Kidney tubule cell (primary cell): Measurements from ENCODE around the gene KCTD1.

Experiments
- DNase-seq: peaks from one replicate; pipeline ENCODE4 v3.0.0-alpha.2; 2018; ENCODE audit warnings: low spot score

Gene KCTD1

GRCh38 chr18:26425148-26425531, 123.2 kb downstream of the KCTD1 start:
- peak; percentile 92 for DNase-seq

- no peak for DNase-seq
Observed at GRCh38 chr18:26424428-26425147, 123.8 kb downstream of the KCTD1 start.

GRCh38 chr18:26422472-26423162, 125.7 kb downstream of the KCTD1 start:
- no peak for DNase-seq

GRCh38 chr18:26421931-26422330, 126.4 kb downstream of the KCTD1 start:
- no peak for DNase-seq

- DNase-seq = no peak
Observed at GRCh38 chr18:26421503-26421902, 126.8 kb downstream of the KCTD1 start.

- DNase-seq = no peak
Observed at GRCh38 chr18:26419746-26420145, 128.6 kb downstream of the KCTD1 start.

- no peak for DNase-seq
Observed at GRCh38 chr18:26418225-26418624, 130.1 kb downstream of the KCTD1 start.

- no peak for DNase-seq
Observed at GRCh38 chr18:26417190-26417589, 131.2 kb downstream of the KCTD1 start.

GRCh38 chr18:26416652-26417150, 131.7 kb downstream of the KCTD1 start:
- no peak for DNase-seq

- DNase-seq = no peak
Observed at GRCh38 chr18:26415631-26416030, 132.7 kb downstream of the KCTD1 start.

GRCh38 chr18:26414901-26415440, 133.4 kb downstream of the KCTD1 start:
- DNase-seq = no peak

- no peak for DNase-seq
Observed at GRCh38 chr18:26409091-26409490, 139.3 kb downstream of the KCTD1 start.

GRCh38 chr18:26407736-26408601, 140.4 kb downstream of the KCTD1 start:
- DNase-seq = no peak

GRCh38 chr18:26406854-26407517, 141.4 kb downstream of the KCTD1 start:
- peak; percentile 16 for DNase-seq

- no peak for DNase-seq
Observed at GRCh38 chr18:26406324-26406723, 142.0 kb downstream of the KCTD1 start.

- peak; percentile 84 for DNase-seq
Observed at GRCh38 chr18:26405190-26405801, 143.1 kb downstream of the KCTD1 start.
